ENCODE measurements around the gene PLEKHJ1.

The PLEKHJ1 gene

DNA sequence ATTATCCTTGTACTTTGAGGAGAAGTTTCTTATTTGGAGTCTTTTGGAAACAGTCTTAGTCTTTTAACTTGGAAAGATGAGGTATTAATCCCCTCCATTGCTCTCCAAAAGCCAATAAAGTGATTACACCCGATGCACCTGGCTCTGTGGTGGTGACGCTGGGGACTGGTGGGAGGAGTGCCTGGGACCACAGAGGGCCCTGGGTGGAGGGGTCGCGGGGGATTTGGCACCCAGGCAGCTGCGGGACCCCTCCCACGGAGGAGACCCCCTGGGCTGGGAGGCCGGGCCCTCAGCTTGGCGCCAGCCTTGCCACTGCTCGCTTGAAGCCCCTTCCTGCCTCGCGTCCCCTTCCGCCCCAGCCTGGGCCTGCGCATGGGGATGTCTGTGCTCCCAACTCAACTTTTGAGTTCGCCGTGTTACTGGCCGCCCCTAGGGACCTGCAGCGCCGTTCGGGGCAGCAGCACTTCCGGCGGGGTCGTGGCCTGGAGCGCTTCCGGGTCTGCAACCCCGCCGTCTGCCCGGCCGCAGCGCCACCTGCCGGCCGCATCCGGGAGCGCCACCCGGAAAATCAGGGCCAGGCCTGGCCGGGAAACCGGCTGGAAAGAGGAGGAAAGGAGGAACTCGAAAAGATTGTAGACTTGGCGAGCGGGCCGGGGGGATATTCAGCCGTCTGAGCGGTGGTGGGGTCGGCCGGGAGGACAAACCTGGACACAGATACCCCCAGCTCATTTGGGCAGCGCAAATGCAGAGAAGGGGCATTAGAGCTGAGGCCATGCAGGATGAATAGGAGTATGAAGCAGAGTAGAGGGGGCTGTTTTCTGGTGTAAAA lies 37.4 kb upstream of the PLEKHJ1 start:
- H3K4me3 ChIP-seq (ENCODE audit: low read depth, low read length), result peak overlapping the region; percentile 41
- TF ChIP-seq, protein P1, sequence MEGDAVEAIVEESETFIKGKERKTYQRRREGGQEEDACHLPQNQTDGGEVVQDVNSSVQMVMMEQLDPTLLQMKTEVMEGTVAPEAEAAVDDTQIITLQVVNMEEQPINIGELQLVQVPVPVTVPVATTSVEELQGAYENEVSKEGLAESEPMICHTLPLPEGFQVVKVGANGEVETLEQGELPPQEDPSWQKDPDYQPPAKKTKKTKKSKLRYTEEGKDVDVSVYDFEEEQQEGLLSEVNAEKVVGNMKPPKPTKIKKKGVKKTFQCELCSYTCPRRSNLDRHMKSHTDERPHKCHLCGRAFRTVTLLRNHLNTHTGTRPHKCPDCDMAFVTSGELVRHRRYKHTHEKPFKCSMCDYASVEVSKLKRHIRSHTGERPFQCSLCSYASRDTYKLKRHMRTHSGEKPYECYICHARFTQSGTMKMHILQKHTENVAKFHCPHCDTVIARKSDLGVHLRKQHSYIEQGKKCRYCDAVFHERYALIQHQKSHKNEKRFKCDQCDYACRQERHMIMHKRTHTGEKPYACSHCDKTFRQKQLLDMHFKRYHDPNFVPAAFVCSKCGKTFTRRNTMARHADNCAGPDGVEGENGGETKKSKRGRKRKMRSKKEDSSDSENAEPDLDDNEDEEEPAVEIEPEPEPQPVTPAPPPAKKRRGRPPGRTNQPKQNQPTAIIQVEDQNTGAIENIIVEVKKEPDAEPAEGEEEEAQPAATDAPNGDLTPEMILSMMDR (IDR thresholded peaks at IDR 0.05; ENCODE audit: low read depth, low read length), result peak; percentile 87

DNA sequence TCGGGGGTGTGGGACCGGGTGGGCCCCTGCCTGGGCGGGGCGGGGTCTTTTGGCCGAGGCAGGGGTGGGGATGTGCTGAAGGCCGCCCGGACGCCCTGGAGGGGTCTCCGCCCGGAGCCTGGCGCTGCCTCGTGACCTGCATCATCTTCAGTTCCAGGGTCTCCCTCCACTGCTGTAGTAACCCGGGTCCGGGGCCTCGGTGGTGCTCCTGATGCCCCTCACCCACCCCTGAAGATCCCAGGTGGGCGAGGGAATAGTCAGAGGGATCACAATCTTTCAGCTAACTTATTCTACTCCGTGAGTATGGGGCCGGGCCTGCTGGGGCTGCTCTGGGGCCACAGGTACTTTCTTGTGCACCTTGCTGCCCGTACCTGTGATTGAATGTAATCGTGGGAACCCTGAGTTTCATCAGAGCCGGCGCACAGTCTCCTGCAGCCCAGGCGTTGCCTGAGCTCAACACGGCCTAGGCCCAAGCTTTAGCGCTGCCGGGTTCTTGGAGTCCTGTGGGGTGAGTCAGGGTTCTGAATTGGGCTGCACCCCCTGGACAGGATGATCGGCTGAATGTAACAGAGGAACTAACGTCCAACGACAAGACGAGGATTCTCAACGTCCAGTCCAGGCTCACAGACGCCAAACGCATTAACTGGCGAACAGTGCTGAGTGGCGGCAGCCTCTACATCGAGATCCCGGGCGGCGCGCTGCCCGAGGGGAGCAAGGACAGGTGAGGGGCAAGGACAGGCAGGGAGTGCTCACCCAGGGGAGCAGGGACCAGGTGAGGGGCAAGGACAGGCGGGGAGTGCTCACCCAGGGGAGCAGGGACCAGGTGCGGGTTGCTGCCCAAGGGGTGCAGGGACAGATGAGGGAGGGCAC lies 35.3 kb upstream of the PLEKHJ1 start:
- peak overlapping the region; percentile 97 for H3K4me3 ChIP-seq (ENCODE audit: low read depth, low read length)
- TF ChIP-seq, protein P1 (IDR thresholded peaks at IDR 0.05; ENCODE audit: low read depth, low read length), result no peak

DNA sequence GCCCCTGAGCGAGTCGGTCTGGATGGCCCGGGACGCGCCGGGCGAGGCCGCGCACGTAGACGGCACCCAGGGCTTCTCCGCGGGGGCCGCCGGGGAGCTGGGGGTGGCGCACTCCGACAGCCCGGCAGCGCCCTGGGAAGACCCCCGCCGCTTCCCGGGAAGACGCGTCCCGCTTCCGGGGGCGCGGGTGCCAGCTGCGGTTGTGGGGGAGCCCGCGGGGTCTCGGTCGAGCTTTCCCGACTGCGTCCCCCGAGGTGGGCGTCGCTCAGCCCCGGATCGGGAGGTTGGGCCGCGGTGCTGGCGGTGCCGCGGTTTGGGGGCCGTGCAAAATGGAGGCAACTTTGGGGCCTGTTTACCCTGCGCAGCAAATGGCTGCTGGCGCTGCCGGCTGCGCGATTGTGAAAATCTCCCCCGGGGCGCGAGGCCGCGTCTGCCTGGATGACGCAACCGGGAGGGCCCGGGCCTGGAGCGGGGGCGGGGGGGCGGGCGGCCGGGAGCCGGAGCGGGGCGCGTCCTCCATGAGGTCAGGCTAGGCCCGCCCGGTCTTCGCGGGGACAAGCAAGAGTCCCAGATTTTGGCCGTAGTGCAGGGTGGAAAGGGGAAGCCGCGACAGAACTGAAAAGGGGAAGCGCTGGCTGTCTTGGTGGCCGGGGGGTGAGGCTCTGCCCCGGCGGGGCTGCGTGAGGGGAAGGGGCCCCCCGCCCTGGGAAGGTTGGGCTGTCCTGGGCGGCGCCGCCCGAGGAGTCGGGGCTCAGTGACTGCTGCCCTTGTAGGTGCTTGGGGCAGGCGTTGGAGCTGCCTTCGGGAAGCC lies 34.5 kb upstream of the PLEKHJ1 start:
- TF ChIP-seq, protein P1 (IDR thresholded peaks at IDR 0.05; ENCODE audit: low read depth, low read length), result no peak
- H3K4me3 ChIP-seq (ENCODE audit: low read depth, low read length), result peak overlapping the region; percentile 97

DNA sequence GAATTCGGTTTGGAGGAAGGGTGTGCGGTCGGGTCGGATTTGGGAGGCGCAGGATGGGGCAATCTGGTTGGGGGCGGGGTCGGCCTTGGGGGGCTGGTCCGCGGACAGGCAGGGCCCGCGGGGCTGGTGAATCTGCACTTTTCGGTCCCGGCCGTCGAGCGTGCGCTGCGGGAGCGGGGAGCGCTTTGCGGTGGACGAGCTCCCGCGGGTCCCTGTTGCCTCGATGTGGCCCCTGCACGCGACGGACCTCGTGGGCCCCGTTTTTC lies 34.0 kb upstream of the PLEKHJ1 start:
- peak overlapping the region; percentile 97 for H3K4me3 ChIP-seq (ENCODE audit: low read depth, low read length)
- TF ChIP-seq, protein P1 (IDR thresholded peaks at IDR 0.05; ENCODE audit: low read depth, low read length), result no peak

DNA sequence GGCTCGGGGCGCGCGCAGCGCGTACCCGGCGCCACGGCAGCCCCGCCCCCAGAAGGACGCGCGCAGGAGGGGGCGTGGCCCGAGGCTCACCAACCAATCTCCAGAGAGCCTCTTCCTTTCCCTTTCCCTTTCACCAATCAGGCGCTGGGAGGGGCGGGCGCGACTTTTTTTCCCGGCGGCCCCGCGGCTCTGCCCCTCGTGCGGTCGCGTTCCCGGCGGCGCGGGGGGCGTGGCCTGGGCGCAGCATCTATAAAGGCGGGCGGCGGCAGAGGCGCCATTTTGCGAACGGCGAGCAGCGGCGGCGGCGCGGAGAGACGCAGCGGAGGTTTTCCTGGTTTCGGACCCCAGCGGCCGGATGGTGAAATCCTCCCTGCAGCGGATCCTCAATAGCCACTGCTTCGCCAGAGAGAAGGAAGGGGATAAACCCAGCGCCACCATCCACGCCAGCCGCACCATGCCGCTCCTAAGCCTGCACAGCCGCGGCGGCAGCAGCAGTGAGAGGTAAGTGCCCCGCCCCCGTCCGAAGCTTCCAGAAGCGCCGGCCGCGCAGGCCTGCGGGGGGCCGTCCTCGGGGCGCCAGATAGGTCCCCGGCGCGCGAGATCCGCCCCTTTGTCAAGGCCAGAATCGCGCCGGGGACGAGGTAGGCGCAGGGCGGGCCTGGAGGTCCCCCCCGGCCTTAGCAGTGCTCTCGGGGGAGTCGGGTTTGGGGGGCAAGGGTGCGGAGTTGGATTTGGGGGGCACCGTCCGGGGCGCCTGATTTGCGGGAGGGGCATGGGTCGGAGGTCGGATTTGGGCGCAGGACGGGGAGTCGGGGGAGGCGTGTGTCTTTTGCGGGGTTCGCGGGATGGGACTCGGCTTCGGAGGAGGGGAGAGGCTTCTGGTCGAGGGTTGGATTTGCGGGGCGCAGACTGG lies 33.4 kb upstream of the PLEKHJ1 start:
- H3K4me3 ChIP-seq (ENCODE audit: low read depth, low read length), result peak overlapping the region; percentile 97
- TF ChIP-seq, protein P1 (IDR thresholded peaks at IDR 0.05; ENCODE audit: low read depth, low read length), result no peak

DNA sequence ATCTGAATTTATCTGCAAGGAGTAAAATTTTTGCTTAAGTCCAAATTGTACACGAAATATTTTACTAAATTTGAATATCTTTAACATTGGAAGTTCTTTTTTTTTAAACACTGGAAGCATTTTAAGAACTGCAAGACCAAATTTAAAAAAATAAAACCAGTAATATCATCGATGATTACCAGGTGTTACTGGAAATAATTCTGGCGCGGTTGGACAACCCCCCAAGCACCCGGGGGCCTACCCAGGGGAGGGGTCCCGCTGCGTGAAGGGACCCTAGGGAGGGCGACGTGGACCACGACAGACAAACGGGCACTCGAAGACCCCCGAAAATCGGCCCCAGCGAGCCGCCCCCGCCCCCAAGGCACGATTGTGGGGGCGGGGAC lies 32.7 kb upstream of the PLEKHJ1 start:
- peak overlapping the region; percentile 97 for H3K4me3 ChIP-seq (ENCODE audit: low read depth, low read length)
- TF ChIP-seq, protein P1 (IDR thresholded peaks at IDR 0.05; ENCODE audit: low read depth, low read length), result no peak
